Measurements from ENCODE around the gene GPATCH3. TPM values are rescaled to one million over a fixed set of nuclear protein-coding genes. Genes with fewer than 3 reads are reported as not detected.
A peak's percentile ranks its signal among the peaks of the same experiment; 100 is the strongest.

Gene GPATCH3
- total RNA-seq, 1 donor from 2014 or later: 2.0 TPM

DNA sequence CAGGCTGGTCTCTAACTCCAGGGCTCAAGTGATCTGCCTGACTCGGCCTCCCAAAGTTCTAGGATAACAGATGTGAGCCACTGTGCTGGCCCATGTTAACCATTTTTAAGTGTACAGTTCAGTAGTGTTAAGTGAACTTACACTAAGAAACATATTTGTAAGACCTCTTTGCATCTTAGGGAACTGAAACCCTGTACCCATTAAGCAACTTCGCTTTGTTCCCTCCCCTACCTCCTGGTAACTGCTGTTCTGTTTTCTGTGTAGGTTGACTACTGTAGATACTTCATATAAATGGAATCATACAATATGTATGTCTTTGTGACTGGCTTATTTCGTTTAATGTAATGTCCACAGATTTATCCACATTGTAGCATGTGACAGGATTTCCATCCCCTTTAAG, 32.3 kb upstream of the GPATCH3 start:
- Histone ChIP-seq H3K4me3 (no peak overlapping the region), H3K4me1 (no peaks in the 10 kb centered on the region), H3K9me3 (no peaks in the 10 kb centered on the region), H3K27ac (no peak overlapping the region), H3K27me3 (no peaks in the 10 kb centered on the region), H3K36me3 (peaks cover 28 to 46% of the 10 kb centered on the region in 2 donors)
- intact Hi-C loops (cut with DNase I): no loop called here
- DNase-seq (ENCODE audit: low spot score in 2 of 2): no peak
- TF ChIP-seq, protein P1, sequence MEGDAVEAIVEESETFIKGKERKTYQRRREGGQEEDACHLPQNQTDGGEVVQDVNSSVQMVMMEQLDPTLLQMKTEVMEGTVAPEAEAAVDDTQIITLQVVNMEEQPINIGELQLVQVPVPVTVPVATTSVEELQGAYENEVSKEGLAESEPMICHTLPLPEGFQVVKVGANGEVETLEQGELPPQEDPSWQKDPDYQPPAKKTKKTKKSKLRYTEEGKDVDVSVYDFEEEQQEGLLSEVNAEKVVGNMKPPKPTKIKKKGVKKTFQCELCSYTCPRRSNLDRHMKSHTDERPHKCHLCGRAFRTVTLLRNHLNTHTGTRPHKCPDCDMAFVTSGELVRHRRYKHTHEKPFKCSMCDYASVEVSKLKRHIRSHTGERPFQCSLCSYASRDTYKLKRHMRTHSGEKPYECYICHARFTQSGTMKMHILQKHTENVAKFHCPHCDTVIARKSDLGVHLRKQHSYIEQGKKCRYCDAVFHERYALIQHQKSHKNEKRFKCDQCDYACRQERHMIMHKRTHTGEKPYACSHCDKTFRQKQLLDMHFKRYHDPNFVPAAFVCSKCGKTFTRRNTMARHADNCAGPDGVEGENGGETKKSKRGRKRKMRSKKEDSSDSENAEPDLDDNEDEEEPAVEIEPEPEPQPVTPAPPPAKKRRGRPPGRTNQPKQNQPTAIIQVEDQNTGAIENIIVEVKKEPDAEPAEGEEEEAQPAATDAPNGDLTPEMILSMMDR (IDR thresholded peaks at IDR 0.05): no peak

DNA sequence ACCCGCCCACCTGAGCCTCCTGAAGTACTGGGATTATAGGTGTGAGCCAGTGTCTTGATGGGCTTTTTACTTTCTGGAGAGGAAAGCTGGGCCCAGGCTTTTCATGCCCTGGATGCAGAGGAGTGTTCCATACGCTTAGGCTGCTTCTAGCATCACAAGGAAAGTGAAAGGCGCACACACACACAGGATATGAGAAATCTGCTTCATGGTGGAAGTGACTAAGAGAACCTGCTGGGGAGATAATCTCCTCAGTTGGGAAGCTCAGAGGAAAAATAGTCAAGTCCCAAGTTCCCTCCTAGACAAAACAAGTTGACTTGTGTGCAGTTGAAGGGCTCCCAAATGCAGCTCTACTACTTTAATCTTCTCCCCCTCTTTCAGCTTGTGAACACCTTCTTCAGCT, 23.4 kb upstream of the GPATCH3 start:
- Histone ChIP-seq H3K4me3 (no peak overlapping the region), H3K27ac (no peak overlapping the region)

DNA sequence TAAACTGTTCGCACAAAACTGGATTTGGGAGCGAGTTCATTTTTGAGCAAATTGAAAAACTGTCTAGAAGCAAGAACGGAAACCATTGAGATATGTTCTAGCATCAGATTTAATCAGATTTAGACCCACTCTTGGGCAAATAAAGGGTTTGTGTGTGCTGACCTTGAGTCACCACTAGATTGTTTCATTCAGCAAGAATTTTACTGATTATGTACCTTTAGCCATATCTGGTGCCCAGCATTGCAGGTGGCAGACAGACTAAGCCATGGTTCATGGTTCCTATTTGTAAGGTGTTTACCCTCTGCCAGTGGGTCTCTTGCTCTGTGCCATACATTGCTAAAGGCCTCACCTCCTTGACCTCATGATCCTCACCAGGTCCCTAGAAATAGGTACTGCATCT, 22.6 kb upstream of the GPATCH3 start:
- no peak for DNase-seq (ENCODE audit: low spot score in 2 of 2)
- TF ChIP-seq, protein P1 (IDR thresholded peaks at IDR 0.05): no peak
- Histone ChIP-seq H3K27ac (no peak overlapping the region), H3K27me3 (no peaks in the 10 kb centered on the region), H3K4me3 (peak overlapping the region in 1 of 2 donors; percentile 85), H3K36me3 (peaks cover 36 to 40% of the 10 kb centered on the region in 2 donors), H3K4me1 (peaks cover 7 to 18% of the 10 kb centered on the region in 2 donors), H3K9me3 (no peaks in the 10 kb centered on the region)
- intact Hi-C loops (cut with DNase I): loop anchor here (5.0 kb wide), 1 partner anchor 69 kb away; the partner anchor contains the start of gene TRNP1

More for the DNA sequence above, 23.4 kb upstream of the GPATCH3 start:
- intact Hi-C loops (cut with DNase I): loop anchor here (5.0 kb wide), 1 partner anchor 69 kb away; the partner anchor contains the start of gene TRNP1
- TF ChIP-seq, protein P1 (IDR thresholded peaks at IDR 0.05): no peak
- Histone ChIP-seq H3K9me3 (no peaks in the 10 kb centered on the region), H3K27me3 (no peaks in the 10 kb centered on the region), H3K4me1 (peaks cover 7 to 18% of the 10 kb centered on the region in 2 donors), H3K36me3 (peaks cover 42 to 44% of the 10 kb centered on the region in 2 donors)
- DNase-seq (ENCODE audit: low spot score in 2 of 2): no peak

DNA sequence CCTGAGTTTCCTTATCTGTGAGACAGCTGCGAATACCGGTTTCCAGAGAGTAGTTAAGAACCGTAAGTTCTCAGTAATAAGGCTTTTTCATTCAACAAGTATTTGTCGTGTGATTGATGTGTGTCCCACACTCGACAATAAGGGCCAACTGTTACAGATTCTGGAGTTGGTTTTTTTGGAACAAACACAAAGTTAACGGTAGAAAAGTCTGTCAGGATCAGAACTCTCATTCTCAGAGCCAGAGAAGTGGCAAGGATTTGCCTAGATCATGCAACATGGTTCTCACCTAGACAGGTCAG, 22.1 kb upstream of the GPATCH3 start:
- Histone ChIP-seq H3K4me3 (peak overlapping the region; percentile 77 to 85), H3K36me3 (peaks cover 32 to 35% of the 10 kb centered on the region in 2 donors), H3K9me3 (no peaks in the 10 kb centered on the region), H3K27me3 (no peaks in the 10 kb centered on the region), H3K4me1 (peaks cover 7 to 18% of the 10 kb centered on the region in 2 donors), H3K27ac (no peak overlapping the region)
- TF ChIP-seq, protein P1 (IDR thresholded peaks at IDR 0.05): no peak
- intact Hi-C loops (cut with DNase I): loop anchor here (5.0 kb wide), 1 partner anchor 70 kb away; the partner anchor contains the start of gene TRNP1
- DNase-seq (ENCODE audit: low spot score in 2 of 2): no peak

DNA sequence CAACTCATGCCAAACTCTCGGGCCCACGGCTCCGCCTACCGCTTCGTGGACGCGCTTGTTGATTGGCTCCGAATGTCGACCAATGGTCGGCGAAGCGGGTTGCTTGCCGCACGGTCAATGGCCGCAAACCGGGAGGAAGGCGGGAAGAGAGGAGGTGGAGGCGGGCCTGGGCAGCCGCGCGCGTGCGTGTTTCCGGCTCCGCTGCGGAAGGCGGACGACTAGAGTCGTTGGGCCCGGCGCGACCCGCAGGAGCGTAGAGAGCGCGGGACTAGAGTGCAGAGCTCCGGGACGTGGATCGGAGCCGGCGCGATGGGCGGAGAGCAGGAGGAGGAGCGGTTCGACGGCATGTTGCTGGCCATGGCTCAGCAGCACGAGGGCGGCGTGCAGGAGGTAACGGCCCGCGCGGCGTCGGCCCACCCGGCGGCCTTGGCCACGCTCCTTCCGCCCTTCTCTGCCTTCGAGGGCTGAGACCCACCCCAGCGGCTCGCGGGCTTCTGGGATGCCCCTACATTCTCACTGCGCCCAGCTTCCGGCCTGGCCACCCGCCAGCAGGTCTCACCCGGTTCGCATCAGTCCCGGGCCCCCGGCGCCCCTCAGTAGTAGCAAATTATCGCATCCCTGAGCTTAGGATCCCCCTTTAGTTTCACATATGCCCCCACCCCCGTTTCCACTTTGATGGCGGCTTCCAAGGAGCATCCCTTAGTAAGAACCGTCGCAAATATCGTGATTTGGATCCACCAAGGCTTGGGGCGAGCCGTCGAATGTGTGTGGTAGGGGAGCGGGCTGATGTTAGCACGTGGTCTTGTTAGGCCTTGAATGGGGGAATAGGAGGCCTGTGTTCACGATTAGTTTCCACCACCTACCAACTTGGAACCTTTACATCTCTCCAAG, 21.5 kb upstream of the GPATCH3 start, which contains the start of gene NUDC:
Gene NUDC (plus strand): TSS at position 204 of the 891 bp plus-strand sequence. CDS start 106 bp downstream, at position 310.
- Histone ChIP-seq H3K27me3 (no peaks in the 10 kb centered on the region), H3K9me3 (no peaks in the 10 kb centered on the region), H3K4me1 (peaks cover 7 to 18% of the 10 kb centered on the region in 2 donors), H3K36me3 (peaks cover 28 to 29% of the 10 kb centered on the region in 2 donors), H3K4me3 (peak within 1 kb of the TSS; percentile 77 to 85), H3K27ac (peak within 1 kb of the TSS; percentile 85 to 93)
- DNase-seq (ENCODE audit: low spot score in 2 of 2): peak; percentile 82 to 98
- TF ChIP-seq, protein P1 (IDR thresholded peaks at IDR 0.05): no peak
- intact Hi-C loops (cut with DNase I): loop anchor here (1.0 to 5.0 kb wide), 2 partner anchors 21 to 71 kb away; partner anchors contain the start of genes GPATCH3 and TRNP1

Data from ascending aorta (tissue), 2 donors.